SU-DHL-6 (cell line): ENCODE measurements around the gene SH3GL1.

ENCODE experiments used
- CTCF ChIP-seq: fragments of 200-600 bp; sonication (generic); IDR thresholded peaks from one replicate; pipeline ENCODE4 v1.5.1; 2017; ENCODE audit warnings: antibody characterized with exemption, mild to moderate bottlenecking, low read length, moderate library complexity; ENCODE audit not compliant: insufficient read depth, poor library complexity, severe bottlenecking
- EZH2phosphoT487 ChIP-seq: fragments of 200-600 bp; sonication (generic), shearing (Covaris generic); conservative IDR thresholded peaks from 2 replicates; pipeline ENCODE4 v1.6.1; 2018; ENCODE audit warnings: mild to moderate bottlenecking, antibody characterized with exemption, low read length, moderate library complexity, mixed read lengths

- no peak for TF ChIP-seq CTCF
- no peak for TF ChIP-seq EZH2phosphoT487
Measured at GRCh38 chr19:4368128-4368820, 32.1 kb downstream of the SH3GL1 start.
